RWPE1 (cell line): ENCODE measurements around the gene CACNG5.

ENCODE experiments used
- CTCF ChIA-PET: fragments of 350-600 bp; sonication (Branson Sonifier 250); formaldehyde crosslinking; extraction: SDS; loops from one replicate; lab custom pipeline; 2021; lab: Yijun Ruan, JAX
- POLR2A ChIA-PET: fragments of 400-600 bp; formaldehyde crosslinking; extraction: SDS; loops from one replicate; lab custom pipeline; 2020; ENCODE audit warnings: antibody characterized with exemption; ENCODE audit not compliant: low non-redundant PET; lab: Yijun Ruan, JAX
- DNase-seq: peaks from one replicate; pipeline ENCODE4 v3.0.0; 2012; ENCODE audit warnings: low spot score
- H3K27ac ChIP-seq: fragments of 450-650 bp; 2 replicates; pipeline ENCODE4 v1.5.1; 2017
- CTCF ChIP-seq: fragments of 450-650 bp; conservative IDR thresholded peaks from 2 replicates; pipeline ENCODE4 v1.5.1; 2017; ENCODE audit warnings: low read depth, mild to moderate bottlenecking

CACNG5 gene

GRCh38 chr17:66834919-66835454 lies at the start of gene CACNG5:
Gene CACNG5 (plus strand): TSS chr17:66835117. CDS start chr17:66877333, 42,216 bp downstream.
- no peak within 1 kb of the TSS for H3K27ac ChIP-seq
- peak; percentile 17 for DNase-seq
- ChIA-PET POLR2A (no interaction called here), CTCF (no interaction called here)
- TF ChIP-seq CTCF: no peak

GRCh38 chr17:66786107-66786506 lies 48.8 kb upstream of the CACNG5 start:
- POLR2A ChIA-PET: no interaction called here
- no peak for TF ChIP-seq CTCF
- no peak overlapping the region for H3K27ac ChIP-seq

GRCh38 chr17:66787914-66788313 lies 47.0 kb upstream of the CACNG5 start:
- no peak for TF ChIP-seq CTCF
- POLR2A ChIA-PET: no interaction called here
- H3K27ac ChIP-seq: no peak overlapping the region
- CTCF ChIA-PET: no interaction called here
- DNase-seq: no peak

More at GRCh38 chr17:66786107-66786506, 48.8 kb upstream of the CACNG5 start:
- DNase-seq: no peak
- CTCF ChIA-PET: interaction anchor here (0.6 kb wide), 1 partner anchor 390 kb away, joined by 3 read pairs; no protein-coding TSS in a partner anchor

- CTCF ChIA-PET: no interaction called here
- TF ChIP-seq CTCF: no peak
Observed at GRCh38 chr17:66789093-66789492, 45.8 kb upstream of the CACNG5 start.

GRCh38 chr17:66789961-66790437 lies 44.9 kb upstream of the CACNG5 start:
- ChIA-PET CTCF (no interaction called here), POLR2A (no interaction called here)
- no peak overlapping the region for H3K27ac ChIP-seq
- DNase-seq: no peak
- TF ChIP-seq CTCF: no peak

More at GRCh38 chr17:66789093-66789492, 45.8 kb upstream of the CACNG5 start:
- no peak for DNase-seq
- POLR2A ChIA-PET: no interaction called here
- H3K27ac ChIP-seq: no peak overlapping the region

GRCh38 chr17:66790501-66791061 lies 44.3 kb upstream of the CACNG5 start:
- no peak for DNase-seq
- ChIA-PET CTCF (interaction anchor here (1.0 kb wide), 1 partner anchor 16 kb away, joined by 4 read pairs; no protein-coding TSS in a partner anchor), POLR2A (no interaction called here)
- TF ChIP-seq CTCF: no peak
- no peak overlapping the region for H3K27ac ChIP-seq
